ENCODE results near the gene PACSIN2.

DNA sequence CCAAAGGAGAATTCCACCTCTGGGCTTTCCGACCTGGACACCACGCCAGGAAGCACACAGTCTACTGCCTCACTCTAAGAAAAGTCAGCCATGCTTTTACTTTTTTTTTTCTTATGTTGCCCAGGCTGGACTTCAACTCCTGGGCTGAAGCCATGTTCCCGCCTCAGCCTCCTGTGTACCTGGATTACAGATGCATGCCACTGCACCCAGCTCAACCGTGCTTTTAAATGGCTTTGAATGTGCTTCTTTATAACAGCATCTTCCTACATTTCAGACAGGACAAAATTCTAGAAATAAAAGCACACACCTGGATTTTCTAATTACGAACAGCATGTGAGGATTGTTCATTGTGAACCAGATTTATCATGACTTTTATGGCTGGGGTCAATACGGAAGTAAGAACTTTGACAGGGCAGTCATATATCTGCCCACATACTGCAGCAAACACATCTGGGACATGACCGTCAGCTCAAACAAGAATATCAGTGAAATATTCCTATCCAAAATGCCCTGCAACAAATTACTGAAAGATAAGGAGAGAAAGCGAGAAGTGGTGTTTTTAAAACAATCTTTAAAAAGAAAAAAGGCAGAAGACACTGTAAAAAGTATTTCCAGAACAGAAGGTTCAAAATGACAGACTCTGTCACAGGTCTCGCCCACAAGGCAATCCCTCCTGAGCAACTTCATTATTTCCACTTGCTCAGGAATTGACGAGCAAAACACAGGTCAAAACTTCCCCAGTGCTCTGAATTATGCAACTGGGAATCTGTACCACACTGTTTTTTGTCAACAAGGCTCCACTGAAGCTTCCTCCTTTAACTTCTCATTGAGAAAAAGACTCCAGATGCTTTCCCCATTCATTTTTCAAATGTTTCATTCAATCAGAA lies 42.1 kb downstream of the PACSIN2 start:
- TF ChIP-seq, protein P1, sequence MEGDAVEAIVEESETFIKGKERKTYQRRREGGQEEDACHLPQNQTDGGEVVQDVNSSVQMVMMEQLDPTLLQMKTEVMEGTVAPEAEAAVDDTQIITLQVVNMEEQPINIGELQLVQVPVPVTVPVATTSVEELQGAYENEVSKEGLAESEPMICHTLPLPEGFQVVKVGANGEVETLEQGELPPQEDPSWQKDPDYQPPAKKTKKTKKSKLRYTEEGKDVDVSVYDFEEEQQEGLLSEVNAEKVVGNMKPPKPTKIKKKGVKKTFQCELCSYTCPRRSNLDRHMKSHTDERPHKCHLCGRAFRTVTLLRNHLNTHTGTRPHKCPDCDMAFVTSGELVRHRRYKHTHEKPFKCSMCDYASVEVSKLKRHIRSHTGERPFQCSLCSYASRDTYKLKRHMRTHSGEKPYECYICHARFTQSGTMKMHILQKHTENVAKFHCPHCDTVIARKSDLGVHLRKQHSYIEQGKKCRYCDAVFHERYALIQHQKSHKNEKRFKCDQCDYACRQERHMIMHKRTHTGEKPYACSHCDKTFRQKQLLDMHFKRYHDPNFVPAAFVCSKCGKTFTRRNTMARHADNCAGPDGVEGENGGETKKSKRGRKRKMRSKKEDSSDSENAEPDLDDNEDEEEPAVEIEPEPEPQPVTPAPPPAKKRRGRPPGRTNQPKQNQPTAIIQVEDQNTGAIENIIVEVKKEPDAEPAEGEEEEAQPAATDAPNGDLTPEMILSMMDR (IDR thresholded peaks at IDR 0.05), result no peak
- TF ChIP-seq POLR2A (IDR thresholded peaks at IDR 0.05), result no peak
- TF ChIP-seq POLR2AphosphoS5 (IDR thresholded peaks at IDR 0.05), result no peak
